GM18870 (cell line): ENCODE results near the gene RASL11A.
A peak's percentile ranks its signal among the peaks of the same experiment; 100 is the strongest.

Experiments used
- ATAC-seq: cut with Tn5 transposase; IDR thresholded peaks from one replicate; pipeline ENCODE4 v1.9.1; 2021; ENCODE audit warnings: moderate library complexity; ENCODE audit not compliant: unreplicated experiment

The RASL11A gene

GRCh38 chr13:27270594-27271520 lies at the start of gene RASL11A:
TSS of gene RASL11A (plus strand) at chr13:27270830. CDS start at chr13:27270945, 115 bp downstream.
- peak; percentile 68 for ATAC-seq

- peak; percentile 48 for ATAC-seq
Observed at GRCh38 chr13:27222100-27222499, 48.5 kb upstream of the RASL11A start.

GRCh38 chr13:27226991-27227390 lies 43.6 kb upstream of the RASL11A start:
- no peak for ATAC-seq

- ATAC-seq, result no peak
Observed at GRCh38 chr13:27228131-27228530, 42.5 kb upstream of the RASL11A start.

- ATAC-seq, result no peak
Observed at GRCh38 chr13:27229642-27230041, 41.0 kb upstream of the RASL11A start.

GRCh38 chr13:27233964-27234363 lies 36.7 kb upstream of the RASL11A start:
- no peak for ATAC-seq

GRCh38 chr13:27236478-27236877 lies 34.2 kb upstream of the RASL11A start:
- no peak for ATAC-seq

GRCh38 chr13:27242702-27243101 lies 27.9 kb upstream of the RASL11A start:
- no peak for ATAC-seq

GRCh38 chr13:27245610-27246009 lies 25.0 kb upstream of the RASL11A start:
- ATAC-seq, result no peak

GRCh38 chr13:27250833-27251165 lies 19.8 kb upstream of the RASL11A start:
- ATAC-seq, result no peak

GRCh38 chr13:27251166-27252091 lies 19.2 kb upstream of the RASL11A start, which contains the start of gene RPL21:
TSS of gene RPL21 (plus strand) at chr13:27251558. CDS start at chr13:27253777, 2,219 bp downstream.
- ATAC-seq, result peak; percentile 92

GRCh38 chr13:27252467-27252866 lies 18.2 kb upstream of the RASL11A start:
- no peak for ATAC-seq

GRCh38 chr13:27257233-27257568 lies 13.4 kb upstream of the RASL11A start:
- ATAC-seq, result no peak

GRCh38 chr13:27257648-27258253 lies 12.9 kb upstream of the RASL11A start:
- no peak for ATAC-seq

GRCh38 chr13:27258637-27259386 lies 11.8 kb upstream of the RASL11A start:
- ATAC-seq, result no peak

GRCh38 chr13:27259831-27260230 lies 10.8 kb upstream of the RASL11A start:
- ATAC-seq, result no peak

- no peak for ATAC-seq
Observed at GRCh38 chr13:27261396-27261795, 9.2 kb upstream of the RASL11A start.

GRCh38 chr13:27263438-27263837 lies 7.2 kb upstream of the RASL11A start:
- no peak for ATAC-seq

GRCh38 chr13:27264181-27264580 lies 6.4 kb upstream of the RASL11A start:
- no peak for ATAC-seq

GRCh38 chr13:27264648-27265047 lies 6.0 kb upstream of the RASL11A start:
- no peak for ATAC-seq

- no peak for ATAC-seq
Observed at GRCh38 chr13:27266917-27267316, 3.7 kb upstream of the RASL11A start.
